ENCODE measurements around the gene DDX28.

DDX28 gene

GRCh38 chr16:68022728-68023537 is at the start of gene DDX28, which contains the start of gene DUS2:
Gene DDX28, minus strand, starts transcription at chr16:68023232. Its CDS starts 30 bp downstream, at chr16:68023202.
Gene DUS2, plus strand, starts transcription at chr16:68023284. Its CDS starts 14,740 bp downstream, at chr16:68038024.
- peak; percentile 93 for DNase-seq

GRCh38 chr16:68072038-68072695 is 49.1 kb upstream of the DDX28 start:
- DNase-seq: no peak

- no peak for DNase-seq
These were observed 48.5 kb upstream of the DDX28 start for GRCh38 chr16:68071518-68071901.

- peak; percentile 52 for DNase-seq
These were observed 47.9 kb upstream of the DDX28 start for GRCh38 chr16:68070806-68071517.

GRCh38 chr16:68070249-68070730 is 47.3 kb upstream of the DDX28 start:
- DNase-seq: no peak

- peak; percentile 68 for DNase-seq
These were observed 46.6 kb upstream of the DDX28 start for GRCh38 chr16:68069511-68070248.

- DNase-seq: no peak
These were observed 45.9 kb upstream of the DDX28 start for GRCh38 chr16:68068926-68069325.

GRCh38 chr16:68066763-68067162 is 43.7 kb upstream of the DDX28 start:
- no peak for DNase-seq

- no peak for DNase-seq
These were observed 42.8 kb upstream of the DDX28 start for GRCh38 chr16:68065716-68066305.

- peak; percentile 81 for DNase-seq
These were observed 41.8 kb upstream of the DDX28 start for GRCh38 chr16:68064791-68065365.

GRCh38 chr16:68062910-68063393 is 39.9 kb upstream of the DDX28 start:
- peak; percentile 73 for DNase-seq

- no peak for DNase-seq
These were observed 38.4 kb upstream of the DDX28 start for GRCh38 chr16:68061396-68061795.

GRCh38 chr16:68059804-68060203 is 36.8 kb upstream of the DDX28 start:
- peak; percentile 42 for DNase-seq

GRCh38 chr16:68055395-68055794 is 32.4 kb upstream of the DDX28 start:
- no peak for DNase-seq

- no peak for DNase-seq
These were observed 26.4 kb upstream of the DDX28 start for GRCh38 chr16:68049449-68049848.

GRCh38 chr16:68047987-68048386 is 25.0 kb upstream of the DDX28 start:
- DNase-seq: no peak

- DNase-seq: no peak
These were observed 23.1 kb upstream of the DDX28 start for GRCh38 chr16:68046106-68046505.

GRCh38 chr16:68041783-68042182 is 18.8 kb upstream of the DDX28 start:
- DNase-seq: no peak

- peak; percentile 89 for DNase-seq
These were observed 17.7 kb upstream of the DDX28 start for GRCh38 chr16:68040506-68041288.

GRCh38 chr16:68037841-68038597 is 15.0 kb upstream of the DDX28 start:
- DNase-seq: no peak

All from activated CD4-positive, alpha-beta T cell treated with anti-CD3 and anti-CD28 coated beads, Interleukin-10, Interleukin-2, amounts not matched to agents 100 ng/mL and 50 ng/mL, durations not matched to agents 16 hours and 8 hours (primary cell).